Measurements from ENCODE around the gene OIT3.

The OIT3 gene

DNA sequence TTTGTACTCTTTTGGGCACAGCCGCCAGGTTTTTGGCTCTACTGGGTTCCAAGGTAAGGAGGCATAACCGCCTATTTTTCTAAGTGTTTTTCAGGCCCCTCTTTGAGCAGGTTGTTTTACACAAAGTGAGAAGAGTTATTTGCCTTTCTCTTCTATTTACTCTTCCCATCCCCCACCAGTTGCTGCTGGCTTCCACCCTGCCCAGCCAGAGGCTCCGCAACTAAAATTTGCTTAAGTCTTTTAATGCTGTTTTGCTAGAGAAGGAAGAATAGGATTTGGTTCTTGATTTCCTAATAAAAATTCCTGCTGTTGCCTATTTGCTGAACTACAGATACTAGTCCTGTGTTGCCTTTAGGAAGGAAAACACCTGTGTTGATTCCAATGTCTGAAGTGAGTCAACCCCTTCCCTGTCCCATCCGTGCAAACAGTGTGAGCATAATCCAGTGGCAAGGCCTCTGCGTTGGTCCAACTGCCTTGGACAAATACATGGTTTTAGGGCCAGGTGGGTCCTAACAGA, 59.2 kb downstream of the OIT3 start:
- DNase-seq, result no peak

DNA sequence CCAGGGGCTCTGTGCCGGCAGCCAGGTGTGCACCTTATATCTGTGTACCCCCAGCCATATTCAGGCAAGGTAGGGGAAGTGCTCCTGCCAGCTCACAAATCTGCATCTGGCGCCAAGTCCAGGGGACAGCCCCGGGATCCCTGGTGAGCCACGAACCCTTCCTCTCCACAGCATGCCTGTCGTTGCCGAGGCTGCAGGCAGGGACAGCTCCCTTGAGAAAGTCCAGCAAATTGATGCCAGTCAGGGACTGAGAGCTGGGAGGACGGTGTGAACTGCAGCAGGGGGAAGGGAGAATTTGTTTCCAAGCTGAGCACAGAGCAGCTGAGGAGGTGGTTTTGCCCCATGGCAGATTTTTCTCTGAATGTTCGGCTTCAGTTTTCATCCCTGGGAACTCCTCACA, 60.1 kb downstream of the OIT3 start:
- DNase-seq, result no peak

GRCh38 chr10:72954230-72954595, 60.7 kb downstream of the OIT3 start:
- no peak for DNase-seq

- no peak for DNase-seq
Observed at GRCh38 chr10:72954596-72955554, 61.3 kb downstream of the OIT3 start, which contains the start of gene PLA2G12B. TSS of gene PLA2G12B (minus strand) at chr10:72954806. CDS start at chr10:72954685, 121 bp downstream.

DNA sequence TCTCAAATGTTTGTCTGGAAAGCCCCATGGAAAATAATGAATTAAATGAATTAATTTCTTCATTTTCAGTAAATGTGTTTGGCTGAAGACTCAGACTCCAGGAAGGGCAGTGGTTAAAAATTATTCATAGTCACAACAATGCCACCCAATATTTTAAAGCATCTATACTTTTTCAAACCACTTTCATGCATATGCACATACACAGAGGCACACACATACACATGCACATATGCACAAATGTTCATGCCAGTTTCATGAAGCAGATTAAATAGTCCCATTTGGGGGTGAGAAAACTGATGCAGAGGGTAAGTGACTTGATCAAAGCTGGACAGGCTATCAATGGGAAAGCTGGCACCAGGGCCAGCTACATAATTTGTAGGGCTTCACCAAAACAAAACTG, 62.5 kb downstream of the OIT3 start:
- no peak for DNase-seq

DNA sequence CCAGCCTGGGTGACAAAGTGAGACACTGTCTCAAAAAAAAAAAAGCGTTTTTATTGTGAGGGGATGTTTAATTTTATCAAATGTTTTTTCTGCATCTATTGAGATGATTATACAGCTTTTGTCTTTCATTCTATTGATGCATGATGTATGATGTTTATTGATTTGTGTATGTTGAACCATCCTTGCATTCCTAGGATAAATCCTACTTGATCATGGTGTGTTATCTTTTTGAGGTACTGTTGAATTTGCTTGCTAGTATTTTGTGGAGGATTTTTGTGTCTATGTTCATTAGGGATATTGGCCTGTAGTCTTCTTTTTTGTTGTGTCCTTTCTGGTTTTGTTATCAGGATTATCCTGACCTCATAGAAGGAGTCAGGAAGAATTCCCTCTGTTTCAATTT, 83.3 kb downstream of the OIT3 start:
- no peak for DNase-seq

DNA sequence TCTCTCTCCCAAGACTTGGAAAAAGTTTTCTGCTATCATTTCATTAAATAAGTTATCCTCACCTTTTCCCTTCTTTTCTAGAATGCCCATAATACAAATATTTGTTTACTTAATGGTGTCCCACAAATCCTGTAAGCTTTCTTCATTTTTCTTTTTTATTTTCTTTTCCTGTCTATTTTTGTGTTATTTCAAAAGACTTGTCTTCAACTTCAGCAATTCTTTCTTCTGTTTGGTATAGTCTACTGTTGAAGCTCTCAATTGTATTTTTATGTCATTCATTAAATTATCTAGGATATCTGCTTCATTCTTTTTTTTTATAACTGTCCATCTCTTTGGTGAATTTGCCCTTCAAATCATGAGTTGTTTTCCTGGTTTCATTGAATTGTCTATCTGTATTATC, 86.2 kb downstream of the OIT3 start:
- no peak for DNase-seq

- DNase-seq, result no peak
Observed at GRCh38 chr10:72980348-72980747, 86.8 kb downstream of the OIT3 start.

- DNase-seq, result no peak
Observed at GRCh38 chr10:72981028-72981881, 87.7 kb downstream of the OIT3 start.

DNA sequence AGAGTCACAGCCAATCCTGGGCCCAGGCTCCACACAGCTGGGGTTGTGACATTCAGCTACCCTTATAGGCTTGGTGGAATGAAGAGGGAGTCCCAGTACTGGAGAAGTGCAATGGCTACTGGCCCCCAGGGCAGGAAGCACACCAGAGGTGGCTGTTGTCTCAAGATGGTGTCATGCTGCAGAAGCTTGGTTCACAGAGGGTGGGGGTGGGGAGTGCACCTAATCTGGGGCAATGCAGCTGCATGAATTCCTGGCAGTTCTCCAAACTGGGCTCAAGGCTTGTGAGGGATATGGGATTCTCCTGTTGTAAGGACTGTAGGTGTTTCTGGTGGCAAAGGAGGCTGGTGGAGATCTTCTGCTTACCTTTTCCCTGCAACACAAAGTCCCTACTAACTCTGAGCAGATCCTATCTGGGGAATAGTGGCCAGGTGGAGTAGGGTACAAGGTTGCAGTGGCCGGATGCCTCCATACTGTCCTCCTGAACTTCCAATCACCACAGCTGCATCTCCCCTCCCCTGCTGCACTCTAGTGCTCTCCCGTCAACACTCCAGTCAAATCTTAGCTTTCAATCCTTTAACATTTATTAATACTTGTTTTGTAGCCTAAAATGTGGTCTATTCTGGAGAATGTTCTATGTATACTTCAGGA, 88.5 kb downstream of the OIT3 start:
- DNase-seq, result no peak
